ENCODE data around the gene FNIP1. TPM values are rescaled to one million over a fixed set of nuclear protein-coding genes. Genes with fewer than 3 reads are reported as not detected.

FNIP1 gene
- total RNA-seq, 2 donors from 2014 or later = 44.1 to 49.5 TPM

GRCh38 chr5:131763968-131764367 is 32.8 kb downstream of the FNIP1 start:
- intact Hi-C loops (cut with DNase I) = no loop called here
- WGBS = 97% methylated on average over 3 of the region's 3 CpGs
- no peak for TF ChIP-seq CTCF (IDR thresholded peaks at IDR 0.05)
- TF ChIP-seq POLR2A (IDR thresholded peaks at IDR 0.05) = no peak
- no peak for TF ChIP-seq POLR2AphosphoS5 (IDR thresholded peaks at IDR 0.05)

GRCh38 chr5:131760793-131761192 is 36.0 kb downstream of the FNIP1 start:
- Histone ChIP-seq H3K27ac (no peak overlapping the region), H3K9me3 (no peaks in the 10 kb centered on the region), H3K36me3 (no peaks in the 10 kb centered on the region), H3K4me3 (no peak overlapping the region), H3K27me3 (replicated peaks; ENCODE audit: insufficient read depth) (no peaks in the 10 kb centered on the region), H3K4me1 (replicated peaks) (peaks cover 3% of the 10 kb centered on the region)
- no peak for TF ChIP-seq POLR2AphosphoS5 (IDR thresholded peaks at IDR 0.05)
- TF ChIP-seq CTCF (IDR thresholded peaks at IDR 0.05) = no peak
- TF ChIP-seq POLR2A (IDR thresholded peaks at IDR 0.05) = no peak
- 80% methylated on average over 2 of the region's 2 CpGs for WGBS
- no peak for DNase-seq (ENCODE audit: low spot score)
- intact Hi-C loops (cut with DNase I) = no loop called here

More at GRCh38 chr5:131763968-131764367, 32.8 kb downstream of the FNIP1 start:
- DNase-seq (ENCODE audit: low spot score) = no peak
- Histone ChIP-seq H3K4me3 (no peak overlapping the region), H3K27me3 (replicated peaks; ENCODE audit: insufficient read depth) (no peaks in the 10 kb centered on the region), H3K4me1 (replicated peaks) (no peaks in the 10 kb centered on the region), H3K9me3 (no peaks in the 10 kb centered on the region), H3K36me3 (no peaks in the 10 kb centered on the region), H3K27ac (no peak overlapping the region)

- H3K36me3 ChIP-seq = no peaks in the 10 kb centered on the region
- H3K4me1 ChIP-seq (replicated peaks) = peaks cover 3% of the 10 kb centered on the region
- DNase-seq (ENCODE audit: low spot score) = no peak
- WGBS = 100% methylated on average over 1 of the region's 1 CpG
- H3K4me3 ChIP-seq = no peak overlapping the region
- no peak overlapping the region for H3K27ac ChIP-seq
- no peak for TF ChIP-seq POLR2A (IDR thresholded peaks at IDR 0.05)
- no peak for TF ChIP-seq POLR2AphosphoS5 (IDR thresholded peaks at IDR 0.05)
- TF ChIP-seq CTCF (IDR thresholded peaks at IDR 0.05) = no peak
- H3K27me3 ChIP-seq (replicated peaks; ENCODE audit: insufficient read depth) = no peaks in the 10 kb centered on the region
- no peaks in the 10 kb centered on the region for H3K9me3 ChIP-seq
- intact Hi-C loops (cut with DNase I) = no loop called here
Measured at GRCh38 chr5:131759704-131760103, 37.1 kb downstream of the FNIP1 start.

- no peak for TF ChIP-seq POLR2A (IDR thresholded peaks at IDR 0.05)
- no peak for TF ChIP-seq POLR2AphosphoS5 (IDR thresholded peaks at IDR 0.05)
- TF ChIP-seq CTCF (IDR thresholded peaks at IDR 0.05) = no peak
- no peak overlapping the region for H3K4me3 ChIP-seq
- peaks cover 3% of the 10 kb centered on the region for H3K4me1 ChIP-seq (replicated peaks)
- H3K36me3 ChIP-seq = no peaks in the 10 kb centered on the region
- no peaks in the 10 kb centered on the region for H3K9me3 ChIP-seq
- no peaks in the 10 kb centered on the region for H3K27me3 ChIP-seq (replicated peaks; ENCODE audit: insufficient read depth)
- no peak for DNase-seq (ENCODE audit: low spot score)
- no peak overlapping the region for H3K27ac ChIP-seq
- 34% methylated on average over 3 of the region's 3 CpGs for WGBS
- intact Hi-C loops (cut with DNase I) = no loop called here
Measured at GRCh38 chr5:131758520-131758900, 38.3 kb downstream of the FNIP1 start.

- intact Hi-C loops (cut with DNase I) = no loop called here
- Histone ChIP-seq H3K9me3 (no peaks in the 10 kb centered on the region), H3K4me3 (no peak overlapping the region), H3K27ac (no peak overlapping the region), H3K4me1 (replicated peaks) (peaks cover 3% of the 10 kb centered on the region), H3K36me3 (no peaks in the 10 kb centered on the region), H3K27me3 (replicated peaks; ENCODE audit: insufficient read depth) (no peaks in the 10 kb centered on the region)
- TF ChIP-seq CTCF (IDR thresholded peaks at IDR 0.05) (no peak), POLR2A (IDR thresholded peaks at IDR 0.05) (no peak), POLR2AphosphoS5 (IDR thresholded peaks at IDR 0.05) (no peak)
- no peak for DNase-seq (ENCODE audit: low spot score)
- WGBS = 100% methylated on average over 1 of the region's 1 CpG
Measured at GRCh38 chr5:131757830-131758519, 38.8 kb downstream of the FNIP1 start.
